Prostate gland (tissue), 2 donors: ENCODE data around the gene MNT. TPM values are rescaled to one million over a fixed set of nuclear protein-coding genes. Genes with fewer than 3 reads are reported as not detected.

Experiments
- DNase-seq: peaks from one replicate; pipeline ENCODE4 v3.0.0-alpha.2; 2019; ENCODE audit warnings: low spot score
- H3K27ac ChIP-seq, 2 donors: fragments of 200-600 bp; sonication (generic); 2 replicates each; pipeline ENCODE4 v1.5.1; 2017 to 2019
- H3K27me3 ChIP-seq: fragments of 200-600 bp; sonication (generic); replicated peaks from 2 replicates; pipeline ENCODE4 v1.5.1; 2019; ENCODE audit not compliant: insufficient read depth
- H3K36me3 ChIP-seq, 2 donors: fragments of 200-600 bp; sonication (generic); 1 replicate in 1 of 2; 2 replicates in 1 of 2; pipeline versions ENCODE4 v1.5.1 to v1.8.1; 2017 to 2019
- H3K4me1 ChIP-seq: fragments of 200-600 bp; sonication (generic); replicated peaks from 2 replicates; pipeline ENCODE4 v1.5.1; 2019
- H3K4me3 ChIP-seq, 2 donors: fragments of 200-600 bp; sonication (generic); 2 replicates each; pipeline ENCODE4 v1.5.1; 2017 to 2019
- H3K9me3 ChIP-seq: fragments of 200-600 bp; sonication (generic); 2 replicates; pipeline ENCODE4 v1.5.1; 2017
- POLR2A ChIP-seq: fragments of 450-650 bp; IDR thresholded peaks from one replicate; pipeline ENCODE4 v1.6.1; 2016; ENCODE audit warnings: antibody characterized with exemption, mild to moderate bottlenecking
- POLR2AphosphoS5 ChIP-seq: sonication (generic); formaldehyde crosslinking; IDR thresholded peaks from one replicate; pipeline ENCODE4 v1.6.1; 2017; ENCODE audit warnings: antibody characterized with exemption
- WGBS: methylation state at CpG from one replicate; pipeline ENCODE4 v1.1.5; 2018; 5-methylcytosine and 5-hydroxymethylcytosine counted together
- intact Hi-C: fragments of 100-400 bp; cut with DNase I; formaldehyde crosslinking; loops from one replicate; pipeline ENCODE4 v1.14.2; 2022
- total RNA-seq, 2 donors: library from RNA; depleted of rRNA; stranded (reverse); fragments of >200 nt; gene quantifications; one replicate each; pipeline ENCODE4 v1.1.0, GENCODE V29; 2016
- TF ChIP-seq, protein P1 (sequence below), 4 experiments: fragments of 200-600 bp in 2 of 4; fragments of 450-650 bp in 2 of 4; sonication (generic) in 2 of 4; IDR thresholded peaks; 1 replicate in 3 of 4; 2 replicates in 1 of 4; pipeline ENCODE4 v1.5.1; 2016 to 2019; ENCODE audit warnings: antibody characterized with exemption in 4 of 4, mild to moderate bottlenecking in 2 of 4, moderate library complexity in 2 of 4

Gene MNT
- total RNA-seq, 2 donors from 2014 or later = 14.8 to 32.0 TPM

DNA sequence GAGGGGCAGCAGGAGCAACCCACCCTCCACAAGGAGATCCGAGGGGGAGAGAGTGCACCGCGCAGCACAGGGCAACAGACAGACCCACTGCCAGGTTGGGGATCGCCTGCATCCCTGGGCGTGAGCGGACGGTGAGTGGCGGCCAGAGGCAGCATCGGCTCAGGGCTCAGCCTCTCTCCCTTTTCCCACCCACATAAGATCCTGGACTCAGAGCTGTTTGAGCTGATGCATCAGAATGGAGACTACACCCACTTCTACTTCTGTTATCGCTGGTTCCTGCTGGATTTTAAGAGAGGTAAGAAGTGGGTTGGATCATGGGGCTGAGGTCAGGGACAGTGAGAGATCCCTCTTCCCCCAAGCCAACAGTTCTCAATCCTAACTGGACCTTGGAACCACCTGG lies 23.2 kb downstream of the MNT start:
- intact Hi-C loops = no loop called here
- WGBS = 88% methylated on average over 10 of the region's 10 CpGs
- TF ChIP-seq, protein P1, sequence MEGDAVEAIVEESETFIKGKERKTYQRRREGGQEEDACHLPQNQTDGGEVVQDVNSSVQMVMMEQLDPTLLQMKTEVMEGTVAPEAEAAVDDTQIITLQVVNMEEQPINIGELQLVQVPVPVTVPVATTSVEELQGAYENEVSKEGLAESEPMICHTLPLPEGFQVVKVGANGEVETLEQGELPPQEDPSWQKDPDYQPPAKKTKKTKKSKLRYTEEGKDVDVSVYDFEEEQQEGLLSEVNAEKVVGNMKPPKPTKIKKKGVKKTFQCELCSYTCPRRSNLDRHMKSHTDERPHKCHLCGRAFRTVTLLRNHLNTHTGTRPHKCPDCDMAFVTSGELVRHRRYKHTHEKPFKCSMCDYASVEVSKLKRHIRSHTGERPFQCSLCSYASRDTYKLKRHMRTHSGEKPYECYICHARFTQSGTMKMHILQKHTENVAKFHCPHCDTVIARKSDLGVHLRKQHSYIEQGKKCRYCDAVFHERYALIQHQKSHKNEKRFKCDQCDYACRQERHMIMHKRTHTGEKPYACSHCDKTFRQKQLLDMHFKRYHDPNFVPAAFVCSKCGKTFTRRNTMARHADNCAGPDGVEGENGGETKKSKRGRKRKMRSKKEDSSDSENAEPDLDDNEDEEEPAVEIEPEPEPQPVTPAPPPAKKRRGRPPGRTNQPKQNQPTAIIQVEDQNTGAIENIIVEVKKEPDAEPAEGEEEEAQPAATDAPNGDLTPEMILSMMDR (IDR thresholded peaks at IDR 0.05) = no peak
- TF ChIP-seq POLR2A (no peak), POLR2AphosphoS5 (no peak)

DNA sequence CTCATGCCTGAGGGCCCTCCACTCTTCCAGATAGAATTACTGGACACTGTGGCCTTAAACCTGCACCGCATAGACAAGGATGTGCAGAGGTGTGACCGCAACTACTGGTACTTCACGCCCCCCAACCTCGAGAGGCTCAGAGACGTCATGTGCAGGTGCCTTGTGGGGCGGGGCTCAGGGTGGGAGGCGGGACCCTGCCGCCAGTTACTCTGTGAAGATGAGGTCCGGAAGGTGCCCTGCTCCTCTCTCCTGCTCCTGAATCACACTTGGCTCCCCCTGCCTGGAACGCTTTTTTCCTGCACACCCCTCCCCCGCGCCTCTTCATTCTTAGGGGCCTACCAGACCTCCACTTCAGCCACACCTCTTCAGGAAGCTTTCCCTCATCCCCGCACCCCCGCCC lies 24.8 kb downstream of the MNT start:
- H3K36me3 ChIP-seq = peaks cover 0 to 13% of the 10 kb centered on the region in 2 donors
- H3K4me1 ChIP-seq = peaks cover 3% of the 10 kb centered on the region
- no peak overlapping the region for H3K4me3 ChIP-seq
- WGBS = 87% methylated on average over 14 of the region's 14 CpGs
- TF ChIP-seq, protein P1 (IDR thresholded peaks at IDR 0.05) = no peak
- TF ChIP-seq POLR2A (no peak), POLR2AphosphoS5 (no peak)
- intact Hi-C loops = no loop called here
- H3K9me3 ChIP-seq = no peaks in the 10 kb centered on the region
- no peak overlapping the region for H3K27ac ChIP-seq
- DNase-seq = no peak
- no peaks in the 10 kb centered on the region for H3K27me3 ChIP-seq

More for the DNA sequence above, 23.2 kb downstream of the MNT start:
- DNase-seq = no peak
- peaks cover 0 to 13% of the 10 kb centered on the region in 2 donors for H3K36me3 ChIP-seq
- no peaks in the 10 kb centered on the region for H3K27me3 ChIP-seq
- no peaks in the 10 kb centered on the region for H3K9me3 ChIP-seq
- no peak overlapping the region for H3K4me3 ChIP-seq
- no peak overlapping the region for H3K27ac ChIP-seq
- peaks cover 3% of the 10 kb centered on the region for H3K4me1 ChIP-seq

DNA sequence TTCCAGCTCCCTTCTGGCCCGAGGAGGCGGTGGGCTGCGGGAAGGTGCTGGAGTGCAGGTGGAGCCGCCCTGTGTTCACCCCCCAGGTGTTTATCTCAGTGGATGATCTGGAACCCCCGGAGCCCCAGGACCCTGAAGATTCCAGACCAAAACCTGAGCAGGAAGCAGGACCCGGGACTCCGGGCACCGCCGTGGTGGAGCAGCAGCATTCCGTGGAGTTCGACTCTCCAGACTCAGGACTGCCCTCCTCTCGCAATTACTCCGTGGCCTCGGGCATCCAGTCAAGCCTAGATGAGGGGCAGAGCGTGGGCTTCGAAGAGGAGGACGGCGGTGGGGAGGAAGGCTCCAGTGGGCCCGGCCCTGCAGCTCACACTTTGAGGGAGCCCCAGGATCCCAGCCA lies 25.5 kb downstream of the MNT start:
- WGBS = 76% methylated on average over 19 of the region's 19 CpGs
- Histone ChIP-seq H3K36me3 (peaks cover 0 to 13% of the 10 kb centered on the region in 2 donors), H3K4me3 (no peak overlapping the region)

DNA sequence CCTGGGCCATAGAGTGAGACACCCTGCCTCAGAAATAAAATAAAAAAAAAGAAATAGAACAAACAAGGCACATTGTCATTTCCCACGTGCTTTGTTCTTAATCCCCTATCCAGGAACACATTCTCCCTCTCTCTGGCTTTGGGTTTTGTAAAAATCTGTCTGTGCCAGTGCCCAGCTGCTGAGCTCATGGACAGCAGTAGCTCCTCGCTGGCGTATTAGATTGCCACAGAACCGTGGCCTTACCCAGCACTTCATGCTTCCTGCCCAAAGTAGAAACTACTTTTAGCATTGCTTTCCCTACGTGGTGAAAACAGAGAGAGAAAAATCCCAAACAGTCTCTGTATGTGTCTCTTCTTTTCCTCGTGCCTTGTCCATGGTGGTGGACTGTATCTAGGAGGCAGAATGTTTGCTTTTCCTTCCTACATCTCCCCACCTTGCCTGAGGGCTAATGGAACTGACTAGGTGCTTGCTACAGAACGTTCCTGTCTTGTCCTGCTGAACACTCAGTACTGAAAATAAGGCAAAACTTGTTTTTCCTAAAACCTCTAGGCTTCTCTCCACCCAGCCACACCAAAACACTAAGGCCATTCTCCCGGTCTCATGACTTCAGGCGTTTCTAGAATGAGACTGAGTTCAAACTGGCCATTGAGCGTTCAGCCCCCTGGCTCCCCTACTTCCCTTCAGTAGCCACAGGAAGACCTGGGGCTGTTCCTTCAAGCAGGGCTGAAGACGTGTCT lies 26.1 kb downstream of the MNT start:
- no peak overlapping the region for H3K4me3 ChIP-seq
- WGBS = 42% methylated on average over 11 of the region's 11 CpGs
- TF ChIP-seq POLR2AphosphoS5 = peak; percentile 7
- TF ChIP-seq POLR2A = no peak
- TF ChIP-seq, protein P1 (IDR thresholded peaks at IDR 0.05) = no peak
- H3K4me1 ChIP-seq = peaks cover 3% of the 10 kb centered on the region
- no peaks in the 10 kb centered on the region for H3K27me3 ChIP-seq
- H3K9me3 ChIP-seq = no peaks in the 10 kb centered on the region
- no peak for DNase-seq
- peak overlapping the region; percentile 53 to 54 for H3K27ac ChIP-seq
- H3K36me3 ChIP-seq = peaks cover 0 to 13% of the 10 kb centered on the region in 2 donors
- intact Hi-C loops = no loop called here

More for the DNA sequence above, 25.5 kb downstream of the MNT start:
- Histone ChIP-seq H3K27ac (peak overlapping the region; percentile 53 to 54), H3K4me1 (peaks cover 3% of the 10 kb centered on the region), H3K9me3 (no peaks in the 10 kb centered on the region), H3K27me3 (no peaks in the 10 kb centered on the region)
- DNase-seq = no peak
- TF ChIP-seq POLR2AphosphoS5 (no peak), POLR2A (no peak)
- TF ChIP-seq, protein P1 (IDR thresholded peaks at IDR 0.05) = no peak
- intact Hi-C loops = no loop called here

DNA sequence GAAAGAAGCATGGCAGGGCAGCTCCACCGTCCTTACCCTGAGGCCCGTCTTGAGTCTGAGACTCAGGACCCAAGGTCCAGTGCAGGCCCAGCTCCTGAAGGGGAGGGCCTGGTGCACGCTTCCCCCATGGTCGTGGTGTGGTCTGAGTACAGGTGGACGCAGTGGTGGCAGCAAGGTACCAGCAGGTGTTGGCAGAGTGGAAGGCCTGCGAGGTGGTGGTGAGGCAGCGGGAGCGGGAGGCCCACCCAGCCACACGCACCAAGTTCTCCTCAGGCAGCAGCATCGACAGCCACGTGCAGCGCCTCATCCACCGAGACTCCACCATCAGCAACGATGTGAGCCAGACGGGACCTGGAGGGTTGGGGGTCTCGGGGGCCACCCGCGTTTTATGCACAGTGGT lies 27.7 kb downstream of the MNT start:
- H3K36me3 ChIP-seq = peaks cover 0 to 13% of the 10 kb centered on the region in 2 donors
- DNase-seq = no peak
- H3K4me3 ChIP-seq = no peak overlapping the region
- WGBS = 92% methylated on average over 17 of the region's 18 CpGs
- intact Hi-C loops = no loop called here
- H3K27ac ChIP-seq = no peak overlapping the region
- H3K27me3 ChIP-seq = no peaks in the 10 kb centered on the region
- no peaks in the 10 kb centered on the region for H3K9me3 ChIP-seq
- peaks cover 3% of the 10 kb centered on the region for H3K4me1 ChIP-seq
- TF ChIP-seq, protein P1 (IDR thresholded peaks at IDR 0.05) = no peak
- TF ChIP-seq POLR2AphosphoS5 = no peak
- no peak for TF ChIP-seq POLR2A
